ENCODE results near the gene APOL1.

Gene APOL1

DNA sequence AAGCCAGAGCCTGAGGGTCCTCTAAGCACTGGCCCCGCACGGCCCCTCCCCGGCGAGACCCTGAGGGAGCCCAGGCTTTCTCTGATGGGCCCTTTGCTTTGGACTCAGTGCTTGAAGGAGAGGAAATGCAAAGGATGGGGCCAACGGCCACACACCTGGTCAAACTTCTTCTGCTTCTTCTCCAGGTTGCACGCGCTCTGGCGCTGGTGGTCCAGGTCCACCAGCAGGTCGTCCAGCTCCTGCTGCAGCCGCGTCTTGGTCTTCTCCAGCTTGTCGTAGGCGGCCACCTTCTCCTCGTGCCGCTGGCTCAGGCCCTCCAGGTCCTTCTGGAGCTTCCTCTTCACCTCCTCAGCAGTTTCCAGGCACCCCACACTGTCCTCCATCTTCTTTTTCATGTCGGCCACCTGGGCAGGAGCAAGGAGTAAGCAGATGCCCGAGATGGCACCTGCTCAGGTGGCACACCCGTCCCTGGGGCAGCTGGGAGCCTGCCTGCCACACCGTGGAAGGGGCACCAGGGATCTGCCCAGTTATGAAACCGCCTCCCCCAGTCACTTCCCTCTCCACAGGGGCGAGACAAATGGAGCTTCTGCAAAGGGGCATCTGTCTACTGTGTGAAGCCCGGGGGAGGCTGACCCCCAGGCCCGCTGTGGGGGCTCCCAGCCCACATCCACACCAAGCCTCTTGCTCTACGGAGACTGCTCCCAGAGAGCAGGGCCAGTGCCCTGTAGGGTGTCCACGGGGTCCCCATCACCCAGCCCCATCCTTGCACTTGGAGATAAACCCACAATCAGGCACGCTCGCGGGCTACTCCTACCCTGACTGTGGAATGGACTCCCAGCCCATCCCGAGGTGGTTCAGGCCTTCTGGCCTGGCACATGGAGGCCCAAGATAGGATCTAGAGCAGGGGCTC lies 39.2 kb downstream of the APOL1 start:
- no peak for DNase-seq (ENCODE audit: low read depth, low spot score)

DNA sequence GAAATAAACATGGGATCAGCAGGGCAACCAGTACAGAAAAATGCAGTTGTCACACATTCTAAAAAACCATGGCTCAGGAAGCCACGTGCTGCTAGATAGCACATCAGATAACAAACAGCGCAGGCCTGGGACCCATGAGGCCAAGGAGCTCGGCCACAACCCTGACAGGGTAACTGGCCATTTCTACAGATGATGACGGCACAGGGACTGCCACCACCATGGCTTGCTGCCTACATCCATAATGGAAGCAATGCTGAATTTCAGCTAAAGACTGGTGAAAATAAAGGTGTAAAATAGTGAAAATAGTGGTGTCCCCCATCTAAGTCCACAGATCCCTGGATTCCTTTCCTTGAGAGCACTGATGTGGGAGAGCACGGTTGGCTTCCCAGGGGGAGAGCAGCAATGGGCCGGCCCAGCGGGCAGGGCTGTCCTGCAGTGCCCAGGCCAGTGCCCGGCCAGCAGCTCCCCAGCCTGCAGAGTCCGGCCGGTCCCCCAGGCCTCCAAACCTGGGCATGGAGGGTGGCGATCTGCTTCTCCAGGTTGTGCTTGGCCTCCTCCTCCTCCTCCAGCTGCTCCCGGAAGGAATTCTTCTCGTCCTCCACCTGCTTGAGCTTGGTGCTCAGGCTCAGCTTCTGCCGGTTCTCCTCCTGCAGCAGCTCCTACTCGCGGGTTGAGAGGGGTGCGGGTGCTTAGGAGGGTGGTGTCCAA lies 40.0 kb downstream of the APOL1 start:
- no peak for DNase-seq (ENCODE audit: low read depth, low spot score)

DNA sequence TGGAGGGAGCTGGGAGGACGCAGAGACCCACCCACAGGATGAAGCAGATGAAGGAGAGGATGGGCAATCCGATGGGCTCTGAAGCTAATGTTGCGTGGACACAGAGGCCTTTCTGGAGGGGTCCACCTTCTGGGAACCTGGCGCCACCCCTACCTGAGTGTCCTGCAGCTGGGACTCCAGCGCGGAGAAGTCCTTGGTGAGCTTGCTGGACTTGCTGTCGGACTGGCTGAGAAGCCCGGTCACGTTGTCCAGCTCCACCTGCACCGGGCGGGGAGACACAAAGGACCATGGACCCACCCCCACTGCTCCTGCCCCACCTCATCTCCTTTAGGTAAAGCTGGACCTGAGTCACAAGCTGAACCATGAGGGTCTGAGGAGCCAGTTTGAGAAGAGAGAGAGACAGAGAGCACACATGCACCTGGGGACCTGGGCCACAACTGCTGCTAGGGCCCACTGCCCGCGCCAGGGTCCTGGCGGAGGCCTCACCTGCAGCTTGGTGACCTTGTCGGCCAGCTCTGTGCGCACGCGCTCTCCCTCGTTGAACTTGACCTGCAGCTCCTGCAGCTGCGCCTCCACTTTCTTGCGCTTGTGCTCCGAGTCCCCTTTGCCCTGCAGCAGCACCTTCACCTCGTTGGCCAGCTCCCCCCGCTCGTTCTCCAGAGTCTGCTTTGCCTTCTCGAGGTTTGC lies 40.8 kb downstream of the APOL1 start:
- no peak for DNase-seq (ENCODE audit: low read depth, low spot score)

DNA sequence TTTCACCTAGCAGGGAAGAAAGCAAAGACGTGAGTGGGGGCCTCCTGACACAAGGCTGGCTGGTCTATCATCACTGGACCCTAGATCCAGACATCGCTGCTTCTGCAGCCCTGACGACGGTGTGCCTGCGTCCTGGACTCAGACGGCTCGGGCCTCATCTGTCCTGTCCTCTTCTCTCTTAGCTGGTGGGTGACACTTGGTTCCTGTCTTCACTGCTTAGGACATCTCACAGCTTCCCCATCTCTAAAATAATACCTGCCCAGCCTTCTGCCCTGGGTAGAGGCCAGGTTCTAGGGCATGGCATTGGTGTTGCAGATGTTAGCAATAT lies 41.3 kb downstream of the APOL1 start:
- DNase-seq (ENCODE audit: low read depth, low spot score): no peak

DNA sequence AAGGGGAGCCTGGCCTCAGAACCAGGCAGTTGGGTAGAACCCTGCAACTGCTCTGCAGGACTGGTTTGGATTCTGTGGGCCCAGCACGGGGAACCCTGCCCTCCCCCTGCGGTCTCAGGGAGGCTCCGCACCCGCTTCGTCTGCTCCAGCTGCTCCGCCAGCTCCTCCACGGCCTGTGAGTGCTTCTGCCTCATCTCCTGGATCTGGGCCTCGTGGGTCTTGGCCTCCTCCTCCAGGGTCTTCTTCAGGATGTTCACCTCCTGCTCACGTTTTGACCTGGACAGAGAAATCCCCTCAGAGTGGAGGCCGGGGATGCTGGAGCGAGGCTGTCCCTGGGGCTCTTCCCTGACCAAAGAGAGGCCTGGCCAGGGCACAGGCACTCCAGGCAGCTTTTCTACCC lies 41.9 kb downstream of the APOL1 start:
- DNase-seq (ENCODE audit: low read depth, low spot score): no peak

DNA sequence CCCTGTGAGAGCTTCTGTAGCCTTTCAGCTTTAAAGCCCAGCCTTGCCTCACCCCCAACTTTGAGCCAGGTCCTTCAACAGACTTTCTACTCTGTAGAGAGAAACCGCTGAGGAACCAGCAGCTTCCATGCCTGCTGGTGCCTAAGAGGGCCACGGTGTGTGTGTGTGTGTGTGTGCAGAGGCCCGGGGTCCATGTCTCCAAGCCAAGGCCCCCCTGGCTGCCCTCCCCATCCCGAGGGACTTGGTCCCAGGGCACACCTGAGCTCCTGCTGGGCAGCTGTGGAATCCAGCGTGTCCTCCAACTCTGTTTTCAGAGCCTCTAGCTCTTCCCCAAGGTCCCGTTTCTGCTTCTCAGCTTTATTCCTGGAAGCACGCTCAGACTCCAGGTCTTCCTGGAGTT lies 42.3 kb downstream of the APOL1 start:
- DNase-seq (ENCODE audit: low read depth, low spot score): no peak

DNA sequence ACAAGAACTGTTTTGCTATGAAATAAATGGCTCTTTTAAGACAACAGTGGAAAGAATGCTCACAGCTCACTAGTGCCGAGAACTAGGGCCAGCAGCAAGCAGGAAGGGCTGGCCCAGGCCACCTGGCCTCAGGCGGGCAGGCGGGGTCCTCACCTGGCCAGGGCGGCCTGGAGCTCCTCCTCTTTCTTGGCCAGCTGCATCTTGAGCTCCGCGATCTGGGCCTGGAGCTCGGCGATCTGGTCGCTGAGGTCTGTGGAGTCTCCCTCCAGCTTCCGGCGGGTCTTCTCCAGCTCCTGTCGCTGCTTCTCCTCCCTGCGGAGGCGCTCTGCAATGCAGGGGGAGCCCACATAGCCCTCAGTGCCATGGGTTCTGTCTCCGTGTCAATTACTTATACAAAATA lies 43.8 kb downstream of the APOL1 start:
- no peak for DNase-seq (ENCODE audit: low read depth, low spot score)

DNA sequence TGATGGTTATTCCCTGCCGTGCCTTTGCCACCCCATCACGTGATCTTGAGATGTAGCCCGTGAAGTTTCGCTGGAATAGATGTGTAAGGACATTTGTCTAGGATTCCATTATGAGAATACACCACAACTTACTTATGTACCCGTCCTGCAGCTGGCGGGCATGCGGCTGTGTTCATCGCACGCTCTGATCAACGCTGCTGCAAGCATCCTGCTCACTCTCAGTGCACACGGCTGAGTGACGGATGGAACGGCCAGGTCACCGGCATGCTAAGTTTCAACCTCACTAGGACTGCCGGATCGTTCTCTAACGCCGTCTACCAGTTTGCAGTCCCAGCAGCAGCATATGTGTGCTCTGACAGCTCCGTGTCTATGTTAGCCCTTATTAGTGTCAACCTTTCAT lies 44.6 kb downstream of the APOL1 start:
- no peak for DNase-seq (ENCODE audit: low read depth, low spot score)

DNA sequence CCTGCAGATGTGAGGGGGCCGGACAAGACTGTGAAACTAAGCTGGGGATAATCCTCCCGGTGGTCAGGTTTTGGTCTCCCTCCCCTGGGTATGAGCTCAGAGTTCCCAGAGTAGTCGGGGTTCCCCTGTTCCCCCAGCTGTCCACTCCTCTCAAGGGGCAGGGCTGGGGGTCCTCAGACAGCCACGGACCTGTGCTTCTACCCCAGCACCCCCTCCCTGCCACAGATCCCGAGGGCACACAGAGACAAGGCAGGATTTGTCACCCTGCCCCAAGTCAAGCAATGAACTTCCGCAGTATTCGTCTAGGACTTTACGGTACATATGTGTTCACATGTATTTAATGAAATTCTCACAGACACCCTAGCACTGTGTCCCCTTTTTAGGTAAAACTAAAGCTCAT lies 45.2 kb downstream of the APOL1 start:
- no peak for DNase-seq (ENCODE audit: low read depth, low spot score)

DNA sequence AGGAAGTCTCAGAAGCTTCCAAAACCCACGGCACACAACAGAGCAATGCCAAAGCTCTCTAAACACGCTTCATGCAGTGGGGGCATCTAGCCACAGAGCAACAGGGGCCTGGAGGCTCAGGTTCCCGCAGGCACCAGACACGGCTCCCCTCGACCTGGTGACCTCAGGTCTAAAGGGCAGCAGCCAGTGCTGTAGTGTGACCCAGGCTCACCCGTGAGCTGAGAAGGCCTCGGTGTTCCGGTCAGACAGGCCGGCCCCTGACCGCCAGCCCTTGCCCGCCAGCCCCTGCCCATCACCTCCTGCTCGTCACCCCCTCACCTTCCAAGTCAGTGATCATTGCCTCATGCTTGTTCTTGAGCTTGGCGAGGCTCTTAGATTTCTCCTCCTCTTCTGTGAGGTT lies 45.7 kb downstream of the APOL1 start:
- DNase-seq (ENCODE audit: low read depth, low spot score): no peak

DNA sequence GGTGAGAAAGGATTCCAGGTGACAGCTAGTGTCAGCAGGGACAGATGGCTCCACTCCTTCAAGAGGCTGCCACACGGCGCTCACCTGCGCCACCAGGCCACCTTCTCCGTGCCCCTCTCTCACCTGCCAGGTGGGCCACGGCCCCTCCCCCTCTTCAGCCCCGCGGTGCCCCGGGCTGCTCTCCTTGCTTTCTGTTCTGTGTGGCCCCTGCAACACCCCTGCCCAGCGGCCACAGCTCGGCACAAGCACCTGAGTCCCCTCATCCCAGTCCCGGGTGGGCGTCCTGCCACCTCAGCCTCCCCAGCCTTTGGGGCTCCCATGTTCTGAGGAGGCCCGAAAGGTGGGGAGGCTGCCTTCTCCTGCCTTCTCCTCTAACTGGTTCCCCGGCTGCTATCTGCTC lies 46.4 kb downstream of the APOL1 start:
- no peak for DNase-seq (ENCODE audit: low read depth, low spot score)

DNA sequence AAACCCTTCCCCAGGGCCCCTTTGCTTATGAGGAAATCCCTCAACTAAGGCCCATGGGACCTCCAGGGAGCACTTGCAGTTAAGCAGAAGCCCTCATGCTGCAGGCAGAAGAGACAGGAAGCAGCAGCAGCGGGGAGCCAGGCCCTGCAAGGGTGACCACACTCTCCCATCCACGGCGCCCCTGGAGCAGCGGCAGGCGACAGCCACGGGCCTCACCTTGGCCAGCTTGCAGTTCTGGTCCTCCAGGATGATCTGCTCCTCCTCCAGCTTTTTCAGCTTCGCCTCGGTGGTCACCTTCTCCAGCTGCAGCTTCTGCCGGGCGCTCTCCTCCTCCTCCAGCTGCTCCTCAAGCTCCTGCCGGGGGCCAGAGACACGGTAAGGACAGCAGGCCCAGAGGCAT lies 47.0 kb downstream of the APOL1 start:
- DNase-seq (ENCODE audit: low read depth, low spot score): no peak

DNA sequence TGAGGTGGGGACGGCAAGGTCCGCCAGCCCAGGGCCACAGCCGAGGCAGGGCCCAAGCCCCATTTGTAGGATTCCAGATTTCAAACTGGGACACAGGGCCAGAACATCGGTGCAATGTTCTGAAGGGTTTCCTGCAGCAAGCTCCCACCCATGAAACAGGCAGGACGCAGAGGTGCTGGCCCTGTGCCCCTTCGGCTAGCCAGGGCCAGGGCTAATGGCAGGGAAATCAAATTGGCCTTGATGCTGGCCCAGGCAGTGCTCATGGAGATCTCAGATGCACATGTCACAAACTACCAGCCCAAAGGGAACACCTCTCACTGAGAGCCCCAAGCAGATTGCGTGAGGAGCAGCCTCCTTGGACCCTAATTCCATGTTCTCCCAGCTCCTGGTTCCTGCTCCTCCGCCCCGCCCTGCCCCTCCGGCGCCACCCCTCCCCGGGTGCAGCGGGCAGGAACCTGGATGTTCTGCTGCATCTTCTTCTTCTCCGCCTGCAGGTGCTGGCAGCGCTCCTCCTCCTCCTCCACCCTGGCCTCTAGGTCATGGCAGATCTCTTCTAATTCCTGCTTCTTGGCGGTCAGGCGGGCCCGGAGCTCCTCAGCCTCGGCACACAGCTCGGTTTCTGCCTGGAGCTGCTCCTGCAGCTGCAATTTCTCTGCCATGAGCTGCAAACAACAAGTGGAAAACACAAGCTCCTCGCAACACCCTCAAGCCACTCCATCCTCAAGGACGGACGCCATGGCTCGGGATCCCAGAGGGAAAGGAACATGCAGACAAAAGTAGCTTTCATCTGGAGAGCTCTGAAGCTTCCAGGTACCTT lies 47.7 kb downstream of the APOL1 start:
- no peak for DNase-seq (ENCODE audit: low read depth, low spot score)

DNA sequence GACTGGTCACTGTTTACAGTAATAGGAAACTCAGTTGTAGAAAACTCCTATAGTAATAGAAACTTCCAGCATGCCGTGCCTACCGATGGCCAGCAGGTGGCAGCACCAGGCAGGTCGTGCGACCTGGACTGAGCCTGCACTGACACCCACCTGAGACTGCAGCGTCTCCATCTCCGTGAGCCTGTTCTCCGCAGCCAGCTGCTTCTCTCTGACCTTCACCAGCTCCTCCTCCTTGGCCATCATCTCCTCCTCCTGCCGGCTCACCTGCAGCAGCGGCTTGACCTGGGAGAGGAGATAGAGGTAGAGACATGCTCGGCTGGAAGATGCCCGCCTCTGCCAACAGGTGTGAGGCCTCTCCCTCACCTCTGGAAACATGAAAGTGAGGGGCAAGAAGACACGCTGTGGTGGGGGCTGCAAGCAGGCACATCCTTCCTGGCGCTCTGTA lies 48.5 kb downstream of the APOL1 start:
- DNase-seq (ENCODE audit: low read depth, low spot score): peak; percentile 91

DNA sequence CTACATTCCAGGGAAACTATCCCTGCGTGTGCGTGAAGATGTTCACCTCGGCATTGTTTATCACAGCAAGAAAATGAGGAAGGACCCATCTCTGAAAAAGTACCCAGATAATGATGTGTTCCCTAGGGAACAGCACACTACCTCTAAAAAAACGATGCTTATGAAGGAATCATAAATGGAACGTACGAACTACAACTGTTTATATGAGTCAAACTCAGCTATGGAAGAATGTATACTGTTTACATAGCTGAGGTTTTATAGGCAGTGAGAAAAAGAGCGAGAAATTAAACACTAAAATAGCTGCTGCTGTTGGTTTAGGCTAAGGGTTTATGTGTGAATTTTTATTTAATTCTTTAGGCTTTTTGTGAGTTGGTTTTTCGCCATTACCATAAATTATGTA lies 48.9 kb downstream of the APOL1 start:
- no peak for DNase-seq (ENCODE audit: low read depth, low spot score)

DNA sequence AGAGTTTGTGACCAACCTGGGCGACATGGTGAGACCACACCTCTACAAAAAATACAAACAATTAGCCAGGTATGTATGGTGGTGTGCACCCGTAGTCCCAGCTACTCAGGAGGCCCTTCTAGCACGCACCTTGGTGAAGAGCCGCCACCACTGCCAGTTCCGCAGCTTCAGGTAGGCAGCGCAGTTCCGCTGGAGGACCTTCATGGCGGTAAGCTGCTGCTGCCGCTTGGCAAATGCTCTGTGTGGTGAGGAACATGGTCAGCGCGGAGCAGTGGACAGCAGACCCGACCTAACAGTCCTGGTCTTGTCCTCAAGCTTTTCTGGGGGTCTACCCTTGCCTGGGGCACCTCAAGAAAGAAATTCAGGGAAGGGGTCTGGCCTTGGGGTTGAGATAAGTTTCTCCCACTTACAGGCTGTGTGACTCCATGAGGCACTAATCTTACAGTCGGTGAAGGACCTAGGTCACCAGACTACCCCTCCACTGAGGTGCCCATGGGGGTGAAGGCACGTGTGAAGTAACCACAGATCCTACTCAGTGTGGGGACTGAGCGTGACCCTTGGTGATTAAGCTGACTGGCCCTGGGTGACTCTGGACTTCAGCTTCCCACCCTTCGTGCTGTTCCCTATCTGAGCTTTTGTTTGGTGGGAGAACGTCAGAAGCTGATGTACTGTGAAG lies 49.6 kb downstream of the APOL1 start:
- DNase-seq (ENCODE audit: low read depth, low spot score): no peak

DNA sequence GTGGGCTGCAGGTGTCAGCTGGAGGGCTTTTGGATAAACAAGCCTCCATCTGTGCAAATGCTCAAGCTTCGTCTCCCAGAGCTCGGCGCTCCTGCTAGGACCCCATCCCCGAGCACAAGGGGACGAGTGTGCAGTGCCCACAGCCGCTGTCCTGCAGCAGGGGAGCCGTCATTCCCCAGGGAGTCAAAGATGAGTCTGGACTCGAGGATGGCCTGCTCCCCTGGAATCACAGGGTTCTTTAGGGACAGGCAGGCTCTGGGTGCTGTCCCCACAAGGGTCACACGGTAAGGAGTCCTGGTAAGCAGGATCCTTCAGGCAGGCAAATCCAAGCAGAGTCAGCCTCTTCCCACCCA lies 50.2 kb downstream of the APOL1 start:
- no peak for DNase-seq (ENCODE audit: low read depth, low spot score)

DNA sequence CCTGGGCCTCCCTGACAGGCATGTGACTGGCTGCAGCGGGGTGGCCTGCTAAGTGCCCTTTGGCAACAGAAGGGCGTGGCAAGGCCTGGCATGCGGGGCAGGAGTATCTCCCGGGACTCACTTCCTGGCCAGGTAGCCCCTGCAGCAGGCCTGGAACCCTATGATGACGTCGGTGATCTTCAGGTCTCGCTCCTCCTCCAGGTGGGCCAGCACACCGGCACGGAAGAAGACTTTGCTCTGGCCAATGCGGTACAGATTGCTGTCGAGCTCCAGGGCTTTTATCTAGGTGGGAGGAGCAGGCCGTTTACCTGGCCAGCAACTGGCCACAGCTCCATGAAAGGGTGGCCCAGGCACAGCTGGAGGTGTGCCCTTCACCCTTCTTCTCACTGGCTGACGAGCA lies 50.9 kb downstream of the APOL1 start:
- no peak for DNase-seq (ENCODE audit: low read depth, low spot score)

DNA sequence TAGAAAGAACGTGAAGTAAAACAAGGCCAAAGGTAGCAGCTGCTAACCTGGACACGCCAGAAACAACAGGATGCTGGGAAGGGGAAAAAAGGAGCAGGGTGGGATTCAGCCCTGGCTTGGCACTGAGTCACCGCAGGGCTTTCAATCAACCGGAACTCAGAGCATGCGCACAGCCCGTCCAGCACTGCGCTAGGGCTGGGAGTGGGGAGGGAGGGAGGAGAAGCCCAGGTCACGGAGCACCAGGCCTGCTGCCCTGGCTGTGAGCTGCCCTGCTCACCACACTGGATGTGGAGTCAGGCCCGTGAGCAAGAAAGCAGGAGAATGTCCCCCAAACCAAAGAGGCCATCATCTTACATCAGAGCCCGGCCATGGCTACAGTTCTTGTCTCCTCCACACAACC lies 51.5 kb downstream of the APOL1 start:
- DNase-seq (ENCODE audit: low read depth, low spot score): peak; percentile 15

DNA sequence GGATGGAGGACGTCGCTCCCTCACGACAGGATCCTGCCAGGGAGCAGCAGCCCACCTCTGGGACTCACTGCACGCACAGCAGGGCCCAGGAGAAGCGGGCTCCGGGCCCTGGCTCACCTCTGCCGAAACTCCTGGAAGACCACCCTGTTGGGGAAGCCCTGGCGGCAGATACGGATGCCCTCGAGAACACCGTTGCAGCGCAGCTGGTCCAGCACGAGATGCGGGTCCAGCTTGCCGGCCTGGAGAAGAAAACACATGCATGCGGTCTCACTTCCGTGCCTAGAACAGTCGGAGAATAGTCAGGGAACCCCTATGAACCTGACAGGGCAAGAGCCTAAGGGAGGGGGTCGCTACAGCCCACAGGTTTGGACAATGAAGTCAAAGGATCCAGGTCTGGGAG lies 52.9 kb downstream of the APOL1 start:
- no peak for DNase-seq (ENCODE audit: low read depth, low spot score)

DNA sequence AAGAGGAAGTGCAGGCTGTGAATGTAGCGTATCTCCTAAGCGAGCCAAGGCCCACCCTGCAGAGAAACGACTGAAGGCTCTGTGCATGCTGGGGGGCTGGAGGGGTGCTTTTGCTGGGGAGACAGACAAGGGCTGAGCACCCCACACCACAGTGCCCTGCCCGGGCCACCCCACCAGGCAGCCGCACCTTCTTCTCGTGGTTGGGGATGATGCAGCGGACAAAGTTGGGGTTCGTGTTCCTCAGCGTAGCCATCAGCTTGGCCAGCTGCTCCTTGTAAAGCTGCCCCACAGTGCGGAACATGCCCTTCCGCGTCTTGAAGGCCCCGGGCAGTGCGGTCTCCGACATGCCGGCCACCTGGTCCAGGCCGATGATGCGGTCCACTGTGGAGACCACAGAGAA lies 53.3 kb downstream of the APOL1 start:
- DNase-seq (ENCODE audit: low read depth, low spot score): no peak
